Stimulated activated CD8-positive, alpha-beta memory T cell treated with anti-CD3 and anti-CD28 coated beads, Interleukin-15, amount 100 ng/mL, for 48 hours (primary cell): Measurements from ENCODE around the gene ZNF254.
"Not testable (repeated sequence)": the region's sequence is repeated elsewhere in the genome, so short reads cannot be mapped to it uniquely, and the experiment has no call there.

ENCODE experiments used
- DNase-seq, 2 donors: peaks; one replicate each; pipeline ENCODE4 v3.0.0-alpha.2; 2020; ENCODE audit warnings: low read depth in 2 of 2

Gene ZNF254

GRCh38 chr19:24086974-24087595, at the start of gene ZNF254:
TSS of gene ZNF254 (plus strand) at chr19:24087187. CDS start at chr19:24087308, 121 bp downstream.
- peak; percentile 76 to 81 for DNase-seq

GRCh38 chr19:24040621-24041020, 46.4 kb upstream of the ZNF254 start:
- DNase-seq, result no peak

GRCh38 chr19:24041326-24041725, 45.7 kb upstream of the ZNF254 start:
- DNase-seq, result not testable (repeated sequence)

- DNase-seq, result no peak
These were observed 40.4 kb upstream of the ZNF254 start for GRCh38 chr19:24046550-24046949.

- no peak for DNase-seq
These were observed 38.7 kb upstream of the ZNF254 start for GRCh38 chr19:24048261-24048660.

- DNase-seq, result no peak
These were observed 37.5 kb upstream of the ZNF254 start for GRCh38 chr19:24049537-24049936.

GRCh38 chr19:24051516-24051915, 35.5 kb upstream of the ZNF254 start:
- no peak for DNase-seq

- DNase-seq, result no peak
These were observed 34.2 kb upstream of the ZNF254 start for GRCh38 chr19:24052811-24053210.

- DNase-seq, result no peak
These were observed 33.4 kb upstream of the ZNF254 start for GRCh38 chr19:24053601-24054000.

GRCh38 chr19:24054044-24054935, 32.7 kb upstream of the ZNF254 start:
- no peak for DNase-seq

GRCh38 chr19:24055548-24055947, 31.4 kb upstream of the ZNF254 start:
- DNase-seq, result no peak

- no peak for DNase-seq
These were observed 29.8 kb upstream of the ZNF254 start for GRCh38 chr19:24057144-24057543.

GRCh38 chr19:24059563-24060295, 27.3 kb upstream of the ZNF254 start:
- no peak for DNase-seq

GRCh38 chr19:24060687-24061356, 26.2 kb upstream of the ZNF254 start:
- DNase-seq, result no peak

- DNase-seq, result no peak
These were observed 24.8 kb upstream of the ZNF254 start for GRCh38 chr19:24062190-24062589.

GRCh38 chr19:24063295-24063694, 23.7 kb upstream of the ZNF254 start:
- DNase-seq, result no peak

GRCh38 chr19:24064175-24064574, 22.8 kb upstream of the ZNF254 start:
- DNase-seq, result no peak

- DNase-seq, result no peak
These were observed 21.7 kb upstream of the ZNF254 start for GRCh38 chr19:24065243-24065642.

GRCh38 chr19:24065865-24066604, 21.0 kb upstream of the ZNF254 start:
- DNase-seq, result no peak

GRCh38 chr19:24069905-24070657, 16.9 kb upstream of the ZNF254 start:
- no peak for DNase-seq
